ENCODE measurements around the gene SLC25A17.
A peak's percentile ranks its signal among the peaks of the same experiment; 100 is the strongest.

SLC25A17 gene

DNA sequence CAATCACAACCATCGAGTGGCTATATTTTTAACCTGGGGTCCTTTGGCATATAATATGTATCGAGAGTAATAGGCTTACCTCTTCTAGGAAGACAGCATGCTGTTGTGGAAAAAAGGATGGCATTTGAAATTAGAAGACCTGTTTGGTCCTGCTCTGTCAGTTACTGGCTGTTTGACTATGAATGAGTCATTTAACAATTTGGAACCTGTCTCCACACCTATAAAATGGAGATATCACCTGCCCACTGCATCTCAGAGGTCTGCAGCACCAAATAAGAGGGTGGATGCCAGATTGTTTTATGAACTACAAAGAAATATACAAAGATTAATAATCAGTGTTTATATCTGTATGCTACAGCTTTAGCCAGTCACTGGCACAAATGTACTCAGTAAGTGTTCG is 60.8 kb downstream of the SLC25A17 start:
- DNase-seq (ENCODE audit: low read depth in 2 of 3, low spot score in 1 of 3), result no peak

DNA sequence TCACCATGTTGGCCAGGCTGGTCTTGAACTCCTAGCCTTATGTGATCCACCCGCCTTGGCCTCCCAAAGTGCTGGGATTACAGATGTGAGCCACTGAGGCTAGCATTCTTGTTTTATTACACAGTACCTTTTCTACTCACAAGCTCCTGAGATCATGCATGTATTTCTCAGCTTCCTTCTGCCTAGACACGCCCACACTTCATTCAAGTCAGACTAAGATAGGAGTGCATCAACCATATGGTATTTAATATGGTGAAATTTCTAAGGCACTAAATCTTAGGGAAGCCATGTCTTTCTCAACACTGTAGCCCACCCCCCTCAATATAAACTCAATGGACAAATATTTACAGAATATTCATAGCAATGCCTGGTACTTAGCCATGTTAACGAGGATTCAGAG is 62.1 kb downstream of the SLC25A17 start:
- no peak for DNase-seq (ENCODE audit: low read depth in 2 of 3, low spot score in 1 of 3)

DNA sequence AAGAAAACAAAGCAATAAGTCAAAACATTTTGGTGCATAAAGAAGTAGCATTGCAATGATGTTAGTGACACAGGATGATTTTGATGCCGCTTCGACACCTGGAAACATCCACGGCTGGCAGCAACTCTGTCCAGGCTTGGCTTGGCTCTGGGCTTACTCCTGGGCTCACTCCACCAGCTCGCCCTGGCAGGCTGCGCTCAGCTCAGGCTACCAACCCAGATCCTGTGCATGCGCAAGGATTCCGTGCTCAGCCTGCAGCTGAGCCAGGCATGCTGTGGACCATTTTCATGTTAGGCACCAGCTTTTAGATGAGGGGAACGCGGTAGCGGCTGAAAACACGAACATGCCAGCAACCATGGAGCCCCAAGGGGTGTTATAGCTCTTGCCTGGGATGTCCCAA is 66.0 kb downstream of the SLC25A17 start:
- DNase-seq (ENCODE audit: low read depth in 2 of 3, low spot score in 1 of 3), result no peak

DNA sequence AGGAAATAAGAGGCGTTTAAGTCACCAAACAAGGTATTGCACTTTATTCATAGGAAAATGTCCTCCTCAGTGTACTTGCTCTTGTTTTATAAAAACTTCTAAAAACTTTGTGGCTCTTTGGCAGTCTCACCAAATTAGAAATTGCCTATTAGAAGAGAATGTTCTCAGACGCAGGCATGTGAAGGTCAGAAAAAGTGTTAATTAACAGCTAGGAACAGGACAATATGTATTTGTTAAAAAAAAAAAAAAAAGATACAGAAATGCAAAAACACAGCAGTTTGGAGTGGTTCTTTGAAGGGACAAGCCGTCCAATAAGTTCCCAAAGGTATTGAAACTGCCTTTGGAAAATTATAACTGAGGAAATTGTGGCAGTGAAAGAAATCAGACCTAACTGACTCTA is 67.9 kb downstream of the SLC25A17 start:
- DNase-seq (ENCODE audit: low read depth in 2 of 3, low spot score in 1 of 3), result no peak

DNA sequence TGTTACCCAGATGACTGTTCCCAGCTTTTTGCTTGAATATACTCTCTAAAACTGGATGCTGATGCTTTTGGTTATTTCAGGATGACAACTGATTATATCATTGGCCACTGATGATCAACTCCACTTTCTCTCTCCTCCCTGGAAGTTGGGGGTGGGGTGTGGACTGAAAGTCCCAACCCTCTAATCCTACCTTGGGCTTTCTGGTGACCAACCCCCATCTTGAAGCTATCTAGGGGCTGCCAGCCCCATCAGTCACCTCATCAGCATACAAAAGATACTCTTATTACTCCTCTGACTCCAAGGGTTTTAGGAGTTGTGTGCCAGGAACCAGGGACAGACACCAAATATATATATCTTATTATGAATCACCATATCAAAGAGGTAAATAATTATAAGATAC is 69.3 kb downstream of the SLC25A17 start:
- DNase-seq (ENCODE audit: low read depth in 2 of 3, low spot score in 1 of 3), result no peak

DNA sequence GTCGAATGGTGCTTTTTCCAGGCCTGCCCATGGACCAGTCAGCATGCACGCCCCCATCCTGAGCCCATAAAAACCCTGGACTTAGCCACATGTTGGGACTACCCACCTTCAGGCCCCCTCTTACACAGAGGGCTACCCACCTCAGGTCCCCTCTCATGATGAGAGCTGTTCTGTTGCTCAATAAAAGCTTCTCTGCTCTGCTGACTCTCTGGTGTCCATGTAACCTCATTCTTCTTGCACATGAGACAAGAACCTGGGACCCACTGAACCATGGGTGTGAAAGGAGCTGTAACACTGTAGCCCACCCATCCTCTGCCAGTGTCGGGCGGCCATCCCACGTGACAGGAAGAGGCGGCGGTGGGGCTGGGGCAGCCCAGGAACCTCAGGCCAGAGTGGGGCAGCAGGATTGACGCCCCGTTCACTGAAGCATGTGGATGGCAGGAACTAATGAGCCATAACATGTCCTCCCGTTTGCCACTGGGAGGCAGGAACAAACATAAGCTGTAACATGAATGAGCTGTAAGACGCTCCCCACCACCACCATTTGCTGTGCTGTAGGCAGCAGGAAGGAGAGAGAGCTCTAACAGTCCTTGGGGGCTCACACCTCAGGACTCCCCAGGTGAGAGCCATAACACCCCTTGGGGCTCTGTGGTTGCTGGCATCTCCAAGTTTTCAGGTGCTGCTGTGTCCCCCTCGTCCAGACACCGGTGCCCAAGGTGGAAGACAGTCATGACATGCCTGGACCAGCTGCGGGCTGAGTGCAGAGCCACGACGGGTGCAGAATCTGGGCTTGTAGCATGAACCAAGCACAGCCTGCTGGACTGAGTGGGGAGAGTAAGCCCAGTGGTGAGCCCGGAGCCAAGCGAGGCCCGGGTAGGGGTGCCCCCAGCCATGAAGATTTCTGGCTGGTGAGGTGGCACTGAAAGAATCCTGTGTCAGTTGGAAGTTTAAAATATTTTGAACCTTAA is 70.5 kb downstream of the SLC25A17 start:
- DNase-seq (ENCODE audit: low read depth in 2 of 3, low spot score in 1 of 3), result no peak

DNA sequence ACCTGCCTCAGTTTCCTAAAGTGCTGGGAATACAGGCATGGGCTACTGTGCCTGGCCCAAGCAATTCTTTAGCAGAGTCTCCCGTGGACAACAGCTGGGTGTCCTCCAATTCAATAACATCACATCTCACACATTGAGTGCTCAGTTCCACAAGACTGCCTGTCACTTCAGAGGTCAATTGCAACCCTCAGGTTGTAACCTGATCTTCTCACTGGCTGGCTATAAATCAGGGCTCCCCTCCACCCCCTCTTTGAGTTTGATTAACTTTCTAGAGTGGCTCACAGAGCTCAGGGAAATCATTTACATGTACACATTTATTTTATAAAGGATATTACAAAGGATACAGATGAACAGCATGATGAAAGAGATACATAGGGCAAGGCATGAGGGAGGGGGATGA is 71.8 kb downstream of the SLC25A17 start:
- DNase-seq (ENCODE audit: low read depth in 2 of 3, low spot score in 1 of 3), result no peak

DNA sequence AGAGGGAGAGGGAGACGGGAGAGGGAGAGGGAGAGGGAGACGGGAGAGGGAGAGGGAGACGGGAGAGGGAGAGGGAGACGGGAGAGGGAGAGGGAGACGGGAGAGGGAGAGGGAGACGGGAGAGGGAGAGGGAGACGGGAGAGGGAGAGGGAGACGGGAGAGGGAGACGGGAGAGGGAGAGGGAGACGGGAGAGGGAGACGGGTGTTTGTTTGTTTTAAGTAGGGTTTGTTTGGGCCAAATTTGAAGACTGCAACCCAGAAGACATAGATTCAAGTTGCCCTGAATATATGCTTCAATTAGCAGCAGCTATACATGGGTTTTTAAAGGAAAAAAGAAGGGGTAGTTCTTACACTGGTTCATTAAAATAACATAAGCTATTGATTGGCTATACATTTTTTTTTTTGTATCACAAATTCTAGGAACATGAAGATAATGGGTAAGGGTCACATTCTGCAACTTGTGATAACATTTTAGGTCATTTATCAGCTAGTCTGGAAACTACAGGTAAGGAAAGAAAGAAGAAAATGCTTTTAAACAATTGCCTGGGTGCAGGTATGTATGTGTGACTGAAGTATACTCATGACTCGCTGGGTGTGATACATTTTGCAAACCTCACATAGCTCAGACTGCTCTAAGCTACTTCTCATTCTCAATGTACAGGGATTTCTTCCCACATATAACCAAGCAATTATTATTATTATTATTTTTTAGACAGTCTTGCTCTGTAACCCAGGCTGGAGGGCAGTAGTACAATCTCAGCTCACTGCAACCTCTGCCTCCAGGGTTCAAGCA is 72.5 kb downstream of the SLC25A17 start:
- DNase-seq (ENCODE audit: low read depth in 2 of 3, low spot score in 1 of 3), result no peak

DNA sequence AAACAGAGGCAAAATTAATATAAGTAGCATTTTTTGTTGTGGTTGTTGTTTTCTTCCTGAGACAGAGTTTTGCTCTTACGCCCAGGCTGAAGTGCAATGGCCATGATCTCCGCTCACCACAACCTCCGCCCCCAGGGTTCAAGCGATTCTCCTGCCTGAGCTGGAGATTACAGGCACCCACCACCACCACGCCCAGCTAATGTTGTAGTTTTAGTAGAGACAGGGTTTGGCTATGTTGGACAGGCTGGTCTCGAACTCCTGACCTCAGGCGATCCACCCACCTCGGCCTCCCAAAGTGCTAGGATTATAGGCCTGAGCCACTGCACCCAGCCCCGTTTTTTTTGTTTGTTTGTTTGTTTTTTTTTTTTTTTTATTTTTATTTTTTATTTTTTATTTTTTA is 75.4 kb downstream of the SLC25A17 start:
- DNase-seq (ENCODE audit: low read depth in 2 of 3, low spot score in 1 of 3), result no peak

DNA sequence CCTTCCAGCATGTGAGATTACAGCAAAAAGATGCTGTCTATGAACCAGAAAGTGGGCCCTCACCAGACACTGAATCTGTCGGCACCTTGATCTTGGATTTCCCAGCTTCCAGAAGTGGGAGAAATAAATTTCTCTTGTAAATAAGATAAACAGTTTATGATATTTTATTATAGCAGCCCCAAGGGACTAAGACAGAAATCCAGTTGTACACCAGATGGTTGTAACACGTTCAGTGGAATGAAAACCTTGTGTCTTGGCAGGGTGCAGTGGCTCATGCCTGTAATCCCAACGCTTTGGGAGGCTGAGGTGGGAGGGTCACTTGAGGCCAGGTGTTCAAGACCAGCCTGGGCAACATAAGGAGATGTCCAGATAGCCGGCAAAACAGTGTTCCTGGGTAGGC is 78.0 kb downstream of the SLC25A17 start:
- DNase-seq (ENCODE audit: low read depth in 2 of 3, low spot score in 1 of 3), result no peak

DNA sequence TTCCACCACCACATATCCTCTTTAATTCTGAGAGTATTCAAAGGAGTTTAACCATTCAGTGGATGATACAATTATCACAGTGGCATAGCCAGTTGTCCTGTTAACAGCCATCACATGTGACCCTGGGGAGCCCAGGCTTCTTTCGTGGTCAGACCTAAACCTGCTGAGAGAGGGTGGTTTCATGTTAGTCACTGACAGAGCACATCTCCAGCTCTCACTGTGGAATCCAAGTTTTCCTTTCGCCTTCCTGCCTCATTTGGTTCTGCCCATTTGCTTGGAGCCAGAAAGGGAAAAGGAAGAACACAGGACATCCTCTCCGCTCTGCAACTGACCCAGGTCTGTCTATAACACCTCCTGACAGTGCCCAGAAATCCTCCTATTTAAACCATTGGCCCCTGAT is 79.4 kb downstream of the SLC25A17 start:
- no peak for DNase-seq (ENCODE audit: low read depth in 2 of 3, low spot score in 1 of 3)

DNA sequence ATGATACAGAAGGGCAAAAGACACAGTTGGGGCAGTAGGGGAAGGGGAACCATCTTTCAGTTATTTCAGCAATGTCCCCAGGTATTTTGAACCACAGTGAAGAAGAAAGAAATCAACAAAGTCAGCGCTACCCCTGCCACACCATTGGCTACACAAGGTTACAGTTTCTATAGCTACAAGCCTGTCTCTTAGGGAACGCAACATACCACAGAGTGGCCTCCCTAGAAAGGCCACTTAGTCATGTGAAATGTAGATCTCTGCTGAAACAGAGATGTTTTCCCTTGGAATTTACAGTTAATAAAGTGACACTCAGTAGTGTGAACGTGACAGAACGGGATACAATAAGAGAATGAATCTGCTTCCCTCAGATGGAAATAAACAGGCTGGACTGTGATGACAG is 85.2 kb downstream of the SLC25A17 start:
- DNase-seq (ENCODE audit: low read depth in 2 of 3, low spot score in 1 of 3), result no peak

DNA sequence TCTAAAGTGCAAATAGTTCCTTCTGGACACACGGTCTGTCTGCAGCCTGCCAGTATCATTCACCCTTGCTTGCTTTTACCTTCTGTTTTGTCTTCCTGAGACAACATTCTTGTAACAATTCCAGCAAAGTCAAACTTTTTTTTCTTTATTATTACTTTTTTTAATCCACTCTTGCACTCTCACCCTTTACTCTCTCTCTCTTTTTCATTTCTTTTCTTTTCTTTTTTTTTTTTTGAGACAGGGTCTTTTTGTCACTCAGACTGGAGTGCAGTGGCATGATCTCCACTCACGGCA is 86.2 kb downstream of the SLC25A17 start:
- DNase-seq (ENCODE audit: low read depth in 2 of 3, low spot score in 1 of 3), result no peak

DNA sequence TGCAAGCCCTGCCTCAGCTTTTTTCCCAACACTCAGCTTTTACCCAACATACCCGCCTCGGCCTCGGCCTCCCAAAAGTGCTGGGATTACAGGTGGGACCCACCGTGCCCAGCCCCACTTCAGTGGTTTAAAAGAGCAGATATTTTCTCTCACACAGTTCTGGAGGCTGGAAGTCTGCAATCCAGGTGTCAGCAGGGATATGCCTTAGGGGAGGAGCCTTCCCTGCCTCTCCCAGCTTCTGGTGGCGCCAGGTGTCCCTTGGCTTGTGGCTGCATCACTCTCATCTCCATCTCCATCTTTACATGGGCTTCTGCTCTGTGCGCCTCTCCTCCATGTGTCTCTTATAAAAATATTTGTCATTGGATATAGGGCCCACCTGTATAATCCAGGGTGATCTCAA is 89.9 kb downstream of the SLC25A17 start:
- DNase-seq (ENCODE audit: low read depth in 2 of 3, low spot score in 1 of 3), result no peak

DNA sequence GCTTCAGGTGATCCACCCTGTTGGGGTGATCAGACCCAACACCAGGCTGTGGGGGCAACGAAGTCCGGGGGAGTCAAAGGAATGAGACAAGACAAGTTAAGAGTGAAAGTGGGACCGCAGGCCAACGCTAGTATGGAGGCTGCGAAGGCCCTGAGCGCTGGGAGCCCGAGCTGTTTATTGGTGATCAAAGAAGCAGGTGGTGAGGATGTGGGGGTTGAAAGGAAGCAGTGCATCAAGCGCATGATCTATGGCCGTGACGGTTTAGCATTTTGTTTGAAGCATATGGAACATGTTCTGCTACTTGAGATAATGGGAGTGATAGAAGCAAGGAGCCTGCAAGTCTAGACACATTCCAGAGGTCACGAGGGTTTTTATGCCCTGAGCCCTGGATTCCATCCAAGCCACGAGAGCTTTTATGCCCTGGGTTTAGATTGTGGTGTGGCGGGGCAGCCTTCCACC is 90.4 kb downstream of the SLC25A17 start:
- peak in 2 of 3 donors; percentile 19 to 36 for DNase-seq (ENCODE audit: low read depth in 2 of 3, low spot score in 1 of 3)

DNA sequence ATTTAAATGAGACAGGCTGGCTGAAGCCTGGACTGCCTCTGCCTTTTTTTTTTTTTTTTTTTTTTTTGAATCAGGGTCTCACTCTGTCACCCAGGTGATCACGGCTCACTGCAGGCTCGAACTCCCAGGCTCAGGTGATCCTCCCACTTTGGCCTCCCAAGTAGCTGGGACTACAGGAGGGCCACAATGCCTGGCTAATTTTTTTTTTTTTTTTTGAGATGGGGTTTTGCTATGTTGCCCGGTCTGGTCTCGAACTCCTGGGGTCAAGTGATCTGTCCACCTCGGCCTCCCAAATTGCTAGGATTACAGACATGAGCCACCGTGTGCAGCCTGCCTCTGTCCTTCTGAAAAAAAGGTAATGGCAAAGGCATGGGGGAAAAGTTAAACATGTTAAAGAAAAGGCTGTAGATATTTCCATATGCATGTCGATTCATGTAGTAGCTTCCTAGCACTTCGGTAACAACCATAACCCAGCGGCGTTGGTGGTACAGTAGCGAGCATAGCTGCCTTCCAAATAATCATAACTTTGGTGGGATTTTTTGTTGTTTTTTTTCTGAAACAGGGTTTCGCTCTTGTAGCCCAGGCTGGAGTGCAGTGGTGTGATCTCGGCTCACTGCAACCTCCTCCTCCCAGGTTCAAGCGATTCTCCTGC is 91.1 kb downstream of the SLC25A17 start:
- no peak for DNase-seq (ENCODE audit: low read depth in 2 of 3, low spot score in 1 of 3)

DNA sequence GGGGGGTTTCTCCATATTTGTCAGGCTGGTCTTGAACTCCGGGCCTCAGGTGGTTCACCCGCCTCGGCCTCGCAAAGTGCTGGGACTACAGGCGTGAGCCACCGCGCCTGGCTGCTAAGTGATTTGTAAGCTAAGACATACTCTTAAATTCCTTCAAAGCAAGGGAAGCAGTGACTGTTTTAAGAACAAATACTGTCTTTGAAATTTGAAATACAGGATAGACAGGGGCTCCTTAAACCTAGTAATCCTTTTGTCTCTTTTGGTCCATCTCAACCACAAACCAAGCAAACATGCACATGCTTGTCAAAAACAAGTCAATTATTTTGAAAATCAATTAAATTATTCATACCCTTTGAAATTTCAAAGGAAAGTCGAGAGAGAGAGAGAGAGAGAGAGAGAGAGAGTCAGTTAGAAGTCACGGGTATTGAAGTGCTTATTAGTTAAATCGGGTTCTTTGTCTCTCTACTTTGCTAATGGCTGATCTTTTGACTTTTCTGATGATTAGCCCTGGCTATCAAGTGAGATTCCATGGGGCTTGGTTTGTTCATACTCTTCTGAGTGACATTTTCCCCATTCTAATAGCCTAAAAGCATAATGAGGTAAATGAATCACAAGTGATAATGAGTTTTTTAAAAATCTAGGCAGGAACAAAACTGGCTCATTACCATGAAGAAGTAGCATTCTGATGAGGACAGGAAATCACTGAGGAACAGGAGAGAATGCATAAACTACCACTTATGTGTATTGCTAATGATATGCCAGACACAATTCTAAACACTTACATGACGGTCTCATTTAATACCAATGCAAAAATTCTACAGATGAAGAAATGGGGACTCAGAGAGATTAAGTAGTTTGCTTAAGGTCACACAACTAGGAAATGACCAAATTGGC is 91.8 kb downstream of the SLC25A17 start:
- DNase-seq (ENCODE audit: low read depth in 2 of 3, low spot score in 1 of 3), result no peak

DNA sequence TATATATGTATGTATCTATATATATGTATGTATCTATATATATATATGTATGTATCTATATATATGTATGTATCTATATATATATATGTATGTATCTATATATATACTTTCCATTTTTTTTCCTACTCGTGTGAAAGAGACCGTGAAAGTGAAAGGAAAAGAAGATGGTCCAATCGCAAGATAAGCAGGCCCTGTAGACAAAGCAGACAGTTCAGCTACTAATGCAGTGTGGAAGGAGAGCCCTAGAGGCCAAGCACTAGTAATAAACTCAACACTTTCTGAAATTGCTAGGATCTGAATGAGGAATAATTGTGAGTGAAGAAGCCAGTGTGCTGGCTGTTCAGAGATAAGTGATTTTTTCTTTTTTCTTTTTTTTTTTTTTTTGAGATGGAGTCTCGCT is 92.6 kb downstream of the SLC25A17 start:
- DNase-seq (ENCODE audit: low read depth in 2 of 3, low spot score in 1 of 3), result no peak

DNA sequence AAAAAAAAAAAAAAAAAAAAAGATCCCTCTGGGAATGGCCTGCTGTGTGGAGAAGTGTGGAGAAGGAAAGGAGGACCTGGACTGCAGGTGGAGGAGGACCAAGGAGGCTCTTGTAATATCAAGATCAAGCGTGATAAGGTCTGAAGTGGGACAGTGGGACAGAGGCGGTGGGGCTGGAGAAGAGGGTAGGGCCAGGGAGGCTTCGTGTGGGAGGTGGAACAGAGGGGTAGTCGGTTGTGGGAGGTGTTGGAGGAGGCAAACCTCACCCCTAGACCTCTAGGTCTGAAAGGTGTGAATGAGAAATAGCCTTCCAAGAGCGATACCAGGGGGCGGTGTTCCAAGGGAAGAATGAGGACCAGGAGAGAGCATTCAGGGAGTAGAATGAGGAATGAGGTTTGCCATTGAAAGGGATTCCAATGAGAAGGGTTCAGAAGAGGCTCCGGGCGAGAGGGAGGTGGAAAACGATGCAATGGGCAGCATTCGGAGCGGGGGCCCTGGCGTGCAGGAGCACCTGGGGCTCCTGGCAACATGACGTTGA is 95.7 kb downstream of the SLC25A17 start:
- no peak for DNase-seq (ENCODE audit: low read depth in 2 of 3, low spot score in 1 of 3)

DNA sequence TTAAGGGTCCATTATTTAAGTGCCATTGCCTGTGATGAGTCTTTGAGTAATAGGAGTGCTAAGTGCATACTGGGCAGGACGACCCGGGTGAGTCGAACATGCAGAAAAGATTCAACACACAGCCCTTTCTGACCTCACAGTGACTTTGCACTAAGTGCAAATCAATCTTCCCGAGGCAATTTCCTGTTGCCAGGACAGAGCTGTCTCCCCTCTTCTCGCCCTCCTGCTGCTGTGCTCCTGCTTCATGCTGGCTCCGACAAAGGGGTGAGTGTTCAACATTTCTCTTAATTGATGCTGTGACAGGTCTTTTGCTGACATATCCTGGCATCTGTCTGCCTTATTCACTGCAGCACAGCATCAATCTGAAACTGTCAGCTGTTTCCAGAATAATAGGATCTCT is 97.9 kb downstream of the SLC25A17 start:
- no peak for DNase-seq (ENCODE audit: low read depth in 2 of 3, low spot score in 1 of 3)

Measured in stimulated activated CD4-positive, alpha-beta T cell treated with anti-CD3 and anti-CD28 coated beads, Interleukin-12 subunit alpha, Interleukin-12 subunit beta, amount 100 ng/mL, for 48 hours (primary cell).